WTC11 (cell line): ENCODE data around the gene APOE. TPM values are rescaled to one million over a fixed set of nuclear protein-coding genes. Genes with fewer than 3 reads are reported as not detected.

ENCODE experiments used
- ATAC-seq: fragments of 200-7000 bp; cut with Tn5 transposase; 2 replicates; pipeline ENCODE4 v1.10.0; 2021; ENCODE audit warnings: mild to moderate bottlenecking, moderate library complexity
- CTCF ChIA-PET: fragments of 300-600 bp; sonication (Branson Sonifier 250); formaldehyde crosslinking; loops from one replicate; lab custom pipeline; 2021; ENCODE audit warnings: antibody characterized with exemption; lab: Charles Lee
- POLR2A ChIA-PET: fragments of 350-600 bp; sonication (Branson Sonifier 250); formaldehyde crosslinking; loops from one replicate; lab custom pipeline; 2021; ENCODE audit warnings: antibody characterized with exemption; lab: Charles Lee
- DNase-seq: peaks from one replicate; pipeline ENCODE4 v3.0.0; 2021; ENCODE audit warnings: low spot score
- H3K27ac Mint-ChIP-seq: 2 replicates; pipeline ENCODE4 v1.8.0; 2021; ENCODE audit warnings: mixed read lengths
- H3K27me3 Mint-ChIP-seq: 2 replicates; pipeline ENCODE4 v1.8.0; 2021; ENCODE audit warnings: low read depth, mild to moderate bottlenecking, moderate library complexity, mixed read lengths
- H3K36me3 Mint-ChIP-seq: 2 replicates; pipeline ENCODE4 v1.8.0; 2021; ENCODE audit warnings: mixed read lengths
- H3K4me1 Mint-ChIP-seq: 2 replicates; pipeline ENCODE4 v1.8.0; 2022; ENCODE audit warnings: mixed read lengths
- H3K4me3 Mint-ChIP-seq: 2 replicates; pipeline ENCODE4 v1.8.0; 2021; ENCODE audit warnings: mild to moderate bottlenecking, moderate library complexity, mixed read lengths
- H3K9me3 Mint-ChIP-seq: 2 replicates; pipeline ENCODE4 v1.8.0; 2021; ENCODE audit warnings: mixed read lengths
- ATF3 ChIP-seq: sonication (generic); formaldehyde crosslinking; conservative IDR thresholded peaks from 2 replicates; pipeline ENCODE4 v1.8.1; 2022; ENCODE audit warnings: mild to moderate bottlenecking, missing genetic modification reagents
- CDX4 ChIP-seq: fragments of 250-450 bp; sonication (Bioruptor Pico); IDR thresholded peaks from 2 replicates; pipeline ENCODE4 v1.9.0; 2021; ENCODE audit warnings: moderate library complexity, mild to moderate bottlenecking, inconsistent platforms, borderline replicate concordance
- CREB1 ChIP-seq: sonication (generic); formaldehyde crosslinking; IDR thresholded peaks from 2 replicates; pipeline ENCODE4 v1.8.0; 2023; ENCODE audit warnings: mild to moderate bottlenecking, missing genetic modification reagents
- E2F5 ChIP-seq: sonication (generic); formaldehyde crosslinking; IDR thresholded peaks from 2 replicates; pipeline ENCODE4 v1.8.1; 2022; ENCODE audit warnings: mild to moderate bottlenecking, moderate library complexity, missing genetic modification reagents
- ELF4 ChIP-seq: sonication (generic); formaldehyde crosslinking; IDR thresholded peaks from 2 replicates; pipeline ENCODE4 v1.8.1; 2022; ENCODE audit warnings: low read depth, mild to moderate bottlenecking, moderate library complexity, missing genetic modification reagents
- EMX1 ChIP-seq: fragments of 250-450 bp; sonication (Bioruptor Pico); IDR thresholded peaks from 2 replicates; pipeline ENCODE4 v1.8.0; 2021; ENCODE audit warnings: mild to moderate bottlenecking
- MXD4 ChIP-seq: fragments of 250-450 bp; sonication (Bioruptor Pico); IDR thresholded peaks from 2 replicates; pipeline ENCODE4 v1.8.0; 2021; ENCODE audit warnings: mild to moderate bottlenecking, moderate library complexity, borderline replicate concordance
- OVOL2 ChIP-seq: fragments of 250-450 bp; sonication (Bioruptor Pico); IDR thresholded peaks from 2 replicates; pipeline ENCODE4 v1.9.0; 2021; ENCODE audit warnings: mild to moderate bottlenecking, borderline replicate concordance
- PREB ChIP-seq: sonication (generic); formaldehyde crosslinking; IDR thresholded peaks from 2 replicates; pipeline ENCODE4 v1.8.1; 2022; ENCODE audit warnings: mild to moderate bottlenecking, missing genetic modification reagents, moderate library complexity, borderline replicate concordance
- PRRX2 ChIP-seq: fragments of 250-450 bp; sonication (Bioruptor Pico); IDR thresholded peaks from 2 replicates; pipeline ENCODE4 v1.8.0; 2021; ENCODE audit warnings: mild to moderate bottlenecking
- ZMAT4 ChIP-seq: fragments of 250-450 bp; sonication (Bioruptor Pico); IDR thresholded peaks from 2 replicates; pipeline ENCODE4 v1.9.0; 2021; ENCODE audit warnings: mild to moderate bottlenecking
- ZNF281 ChIP-seq: sonication (generic); formaldehyde crosslinking; IDR thresholded peaks from 2 replicates; pipeline ENCODE4 v1.8.0; 2023; ENCODE audit warnings: mild to moderate bottlenecking, missing genetic modification reagents
- ZNF512 ChIP-seq: sonication (generic); formaldehyde crosslinking; IDR thresholded peaks from 2 replicates; pipeline ENCODE4 v1.8.1; 2022; ENCODE audit warnings: missing genetic modification reagents, borderline replicate concordance
- total RNA-seq: library from RNA; stranded (reverse); gene quantifications from 3 replicates; pipeline ENCODE4 v1.2.3, GENCODE V29; 2021

APOE gene
- total RNA-seq, 1 experiment from 2014 or later = 824 TPM

GRCh38 chr19:44947041-44947581 lies 41.5 kb downstream of the APOE start:
- TF ChIP-seq PREB (CRISPR knock-in tag) = no peak
- Mint-ChIP-seq H3K36me3 (no peaks in the 10 kb centered on the region), H3K27ac (no peak overlapping the region), H3K4me3 (no peak overlapping the region), H3K9me3 (no peaks in the 10 kb centered on the region), H3K4me1 (no peaks in the 10 kb centered on the region), H3K27me3 (no peaks in the 10 kb centered on the region; the same call in none of the 2 replicates)
- ATAC-seq (no peak), DNase-seq (no peak)
- CTCF ChIA-PET = interaction anchor here (0.7 to 1.1 kb wide), 2 partner anchors 43 to 70 kb away, joined by 3 read pairs; no protein-coding TSS in a partner anchor
- POLR2A ChIA-PET = no interaction called here

- DNase-seq = no peak
- Mint-ChIP-seq H3K36me3 (no peaks in the 10 kb centered on the region), H3K27me3 (no peaks in the 10 kb centered on the region; the same call in none of the 2 replicates), H3K27ac (no peak overlapping the region), H3K4me3 (no peak overlapping the region), H3K9me3 (no peaks in the 10 kb centered on the region), H3K4me1 (no peaks in the 10 kb centered on the region)
- ChIA-PET CTCF (interaction anchor here (0.6 to 1.1 kb wide), 2 partner anchors 42 to 44 kb away, joined by 3 to 5 read pairs; no protein-coding TSS in a partner anchor), POLR2A (no interaction called here)
- no peak for ATAC-seq
- TF ChIP-seq E2F5 (CRISPR knock-in tag) (no peak), ZMAT4 (no peak), PRRX2 (no peak), ZNF512 (CRISPR knock-in tag) (no peak), ATF3 (no peak), CDX4 (CRISPR knock-in tag) (no peak), ELF4 (no peak)
Measured at GRCh38 chr19:44948237-44948636, 42.6 kb downstream of the APOE start.

- no peaks in the 10 kb centered on the region; the same call in none of the 2 replicates for H3K27me3 Mint-ChIP-seq
- DNase-seq = no peak
- POLR2A ChIA-PET = no interaction called here
- no peaks in the 10 kb centered on the region for H3K36me3 Mint-ChIP-seq
- H3K27ac Mint-ChIP-seq = no peak overlapping the region
- no peak for ATAC-seq
- H3K4me3 Mint-ChIP-seq = no peak overlapping the region
- CTCF ChIA-PET = interaction anchor here (0.6 kb wide), 1 partner anchor 43 kb away, joined by 5 read pairs; no protein-coding TSS in a partner anchor
- no peak for TF ChIP-seq CREB1 (CRISPR knock-in tag)
- no peak for TF ChIP-seq EMX1 (CRISPR knock-in tag)
- no peak for TF ChIP-seq OVOL2
- no peak for TF ChIP-seq MXD4 (CRISPR knock-in tag)
- no peak for TF ChIP-seq ZNF281 (CRISPR knock-in tag)
- H3K9me3 Mint-ChIP-seq = no peaks in the 10 kb centered on the region
- H3K4me1 Mint-ChIP-seq = peaks cover 4% of the 10 kb centered on the region; the same call in 1 of the 2 replicates
Measured at GRCh38 chr19:44948763-44949374, 43.3 kb downstream of the APOE start.
